Neuronal stem cell (in vitro differentiated cells): ENCODE results near the gene FBXO10.
A peak's percentile ranks its signal among the peaks of the same experiment; 100 is the strongest.

Experiments
- DNase-seq: peaks from one replicate; pipeline ENCODE4 v3.0.0-alpha.2; 2013; ENCODE audit warnings: low spot score
- H2AFZ ChIP-seq: one replicate; pipeline ENCODE4 v1.6.1; 2013; ENCODE audit warnings: mild to moderate bottlenecking, low read length, inconsistent platforms
- H2AK5ac ChIP-seq: 2 replicates; pipeline ENCODE4 v1.6.1; 2013; ENCODE audit warnings: low read depth, mild to moderate bottlenecking, inconsistent platforms, low read length, moderate library complexity, mixed read lengths
- H2BK120ac ChIP-seq: 2 replicates; pipeline ENCODE4 v1.6.1; 2013; ENCODE audit warnings: low read depth, mild to moderate bottlenecking, inconsistent platforms, low read length, moderate library complexity, mixed read lengths
- H2BK12ac ChIP-seq: one replicate; pipeline ENCODE4 v1.6.1; 2013; ENCODE audit warnings: low read length, inconsistent platforms
- H2BK15ac ChIP-seq: 2 replicates; pipeline ENCODE4 v1.6.1; 2013; ENCODE audit warnings: mild to moderate bottlenecking, low read length, inconsistent platforms, mixed read lengths
- H2BK5ac ChIP-seq: one replicate; pipeline ENCODE4 v1.6.1; 2013; ENCODE audit warnings: inconsistent platforms, mild to moderate bottlenecking, low read length, moderate library complexity
- H3K14ac ChIP-seq: one replicate; pipeline ENCODE4 v1.6.1; 2013; ENCODE audit warnings: low read length, inconsistent platforms
- H3K18ac ChIP-seq: 2 replicates; pipeline ENCODE4 v1.6.1; 2013; ENCODE audit warnings: low read length, inconsistent platforms
- H3K23ac ChIP-seq: 2 replicates; pipeline ENCODE4 v1.6.1; 2013; ENCODE audit warnings: low read depth, mild to moderate bottlenecking, mixed read lengths, low read length, inconsistent platforms; ENCODE audit not compliant: poor library complexity
- H3K27ac ChIP-seq: replicated peaks from 3 replicates; pipeline ENCODE4 v1.5.1; 2013; ENCODE audit warnings: low read length, inconsistent platforms
- H3K27me3 ChIP-seq, 3 experiments: 2 replicates each; pipeline ENCODE4 v1.6.1; 2013; ENCODE audit warnings: low read length in 3 of 3, mild to moderate bottlenecking in 2 of 3, inconsistent platforms in 1 of 3, low read depth in 1 of 3, mixed read lengths in 1 of 3, moderate library complexity in 1 of 3; ENCODE audit not compliant: control insufficient read depth in 3 of 3, insufficient read depth in 3 of 3
- H3K36me3 ChIP-seq, 2 donors: replicated peaks in 1 of 2; 2 replicates each; pipeline ENCODE4 v1.6.1; 2013; ENCODE audit warnings: low read length in 2 of 2; ENCODE audit not compliant: control insufficient read depth in 2 of 2, insufficient read depth in 2 of 2
- H3K4ac ChIP-seq: 2 replicates; pipeline ENCODE4 v1.6.1; 2013; ENCODE audit warnings: inconsistent platforms, mild to moderate bottlenecking, low read length, moderate library complexity
- H3K4me1 ChIP-seq, 2 donors: 1 replicate in 1 of 2; 2 replicates in 1 of 2; pipeline ENCODE4 v1.6.1; 2013; ENCODE audit warnings: low read length in 2 of 2, low read depth in 1 of 2; ENCODE audit not compliant: control insufficient read depth in 2 of 2, insufficient read depth in 1 of 2
- H3K4me2 ChIP-seq: one replicate; pipeline ENCODE4 v1.6.1; 2013; ENCODE audit warnings: mild to moderate bottlenecking, low read length, inconsistent platforms; ENCODE audit not compliant: insufficient read depth, poor library complexity, severe bottlenecking
- H3K4me3 ChIP-seq, 2 donors: 2 replicates each; pipeline ENCODE4 v1.5.1; 2013; ENCODE audit warnings: low read length in 2 of 2, mild to moderate bottlenecking in 2 of 2, inconsistent platforms in 1 of 2, moderate library complexity in 1 of 2
- H3K79me1 ChIP-seq: one replicate; pipeline ENCODE4 v1.6.1; 2013; ENCODE audit warnings: low read depth, mild to moderate bottlenecking, inconsistent platforms, low read length, moderate library complexity
- H3K9ac ChIP-seq: one replicate; pipeline ENCODE4 v1.6.1; 2013; ENCODE audit warnings: mild to moderate bottlenecking, low read depth, low read length, inconsistent platforms; ENCODE audit not compliant: poor library complexity
- H3K9me3 ChIP-seq, 2 donors: replicated peaks in 1 of 2; 2 replicates each; pipeline versions ENCODE3 to v1.6.1; 2013; ENCODE audit warnings: low read length in 2 of 2, mild to moderate bottlenecking in 2 of 2, inconsistent platforms in 1 of 2, low read depth in 1 of 2, mixed read lengths in 1 of 2, moderate library complexity in 1 of 2; ENCODE audit not compliant: control insufficient read depth in 2 of 2, insufficient read depth in 1 of 2
- H4K8ac ChIP-seq: one replicate; pipeline ENCODE4 v1.6.1; 2013; ENCODE audit warnings: low read depth, mild to moderate bottlenecking, inconsistent platforms, low read length, moderate library complexity
- H4K91ac ChIP-seq: one replicate; pipeline ENCODE4 v1.6.1; 2013; ENCODE audit warnings: low read length, low read depth, mild to moderate bottlenecking, inconsistent platforms; ENCODE audit not compliant: poor library complexity
- WGBS, 2 donors: extraction: QIAGEN DNeasy Blood & Tissue Kit; methylation state at CpG; one replicate each; pipeline ENCODE4 v1.1.7; 2013; ENCODE audit warnings: missing lambda C conversion rate in 2 of 2, mixed read lengths in 1 of 2; ENCODE audit not compliant: insufficient read length in 2 of 2, insufficient replicate concordance in 1 of 2; ENCODE audit errors: extremely low coverage in 2 of 2; 5-methylcytosine and 5-hydroxymethylcytosine counted together

Gene FBXO10

DNA sequence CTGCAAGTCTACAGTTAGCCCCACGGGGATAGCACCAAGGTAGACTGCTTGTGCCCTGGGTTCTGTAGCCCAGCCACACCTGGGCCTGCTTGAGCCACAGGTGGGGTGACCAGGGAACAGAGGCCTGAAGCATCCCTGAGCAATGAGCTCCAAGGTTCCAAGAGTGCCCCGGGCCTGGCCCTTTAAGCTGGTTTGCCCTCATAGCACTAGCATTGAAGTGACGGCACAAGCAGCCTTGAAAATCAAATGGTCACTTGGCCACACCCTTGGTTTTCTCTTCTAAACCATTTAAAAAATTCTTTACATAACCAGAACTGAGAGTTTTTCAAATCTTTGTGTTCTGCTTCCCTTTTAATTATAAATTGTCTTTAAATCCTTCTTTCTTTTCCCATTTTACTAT is 24.7 kb downstream of the FBXO10 start:
- Histone ChIP-seq H2BK5ac (no peak overlapping the region), H3K27ac (no peak overlapping the region), H3K18ac (peak overlapping the region; percentile 17), H2AFZ (no peak overlapping the region), H3K27me3 (no peaks in the 10 kb centered on the region), H3K4me3 (no peak overlapping the region), H3K4ac (no peak overlapping the region), H3K9ac (no peak overlapping the region), H2BK120ac (no peak overlapping the region), H2AK5ac (no peak overlapping the region), H2BK12ac (no peak overlapping the region), H3K4me2 (no peak overlapping the region), H3K36me3 (peaks cover 0 to 2% of the 10 kb centered on the region in 2 donors), H3K14ac (peak overlapping the region; percentile 56), H3K9me3 (no peaks in the 10 kb centered on the region), H3K4me1 (no peaks in the 10 kb centered on the region), H4K91ac (no peak overlapping the region), H3K23ac (no peak overlapping the region), H3K79me1 (peaks cover 3% of the 10 kb centered on the region), H4K8ac (no peak overlapping the region), H2BK15ac (no peak overlapping the region)
- no CpG with 5 or more reads among the region's 3 CpGs for WGBS, 2 donors
- no peak for DNase-seq

DNA sequence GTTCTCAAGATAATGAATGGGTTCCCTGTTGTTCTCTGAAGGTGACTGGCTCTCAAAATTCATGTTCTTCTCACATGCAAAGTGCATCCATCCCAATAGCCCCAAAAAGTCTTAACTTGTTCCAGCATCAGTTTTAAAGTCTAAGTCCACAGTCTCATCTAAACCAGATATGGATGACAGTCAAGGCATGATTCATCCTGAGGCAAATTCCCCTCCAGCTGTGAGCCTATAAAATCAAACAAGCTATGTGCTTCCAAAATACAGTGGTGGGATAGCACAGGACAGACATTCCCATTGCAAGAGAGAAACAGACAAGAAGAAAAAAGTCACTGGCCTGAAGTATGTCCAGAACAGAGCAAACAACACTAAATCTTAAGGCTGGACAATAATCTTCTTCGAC is 25.4 kb downstream of the FBXO10 start:
- no peak overlapping the region for H2BK120ac ChIP-seq
- no peak overlapping the region for H3K9ac ChIP-seq
- H3K4ac ChIP-seq, result no peak overlapping the region
- peaks cover 0 to 2% of the 10 kb centered on the region in 2 donors for H3K36me3 ChIP-seq
- no peak overlapping the region for H4K8ac ChIP-seq
- H3K79me1 ChIP-seq, result peaks cover 3% of the 10 kb centered on the region
- H2BK5ac ChIP-seq, result no peak overlapping the region
- H3K23ac ChIP-seq, result no peak overlapping the region
- no peak for DNase-seq
- no peak overlapping the region for H2BK15ac ChIP-seq
- no peak overlapping the region for H2AK5ac ChIP-seq
- WGBS, 2 donors, result no CpG with 5 or more reads among the region's 1 CpG
- H2AFZ ChIP-seq, result no peak overlapping the region
- no peaks in the 10 kb centered on the region for H3K9me3 ChIP-seq
- H3K4me1 ChIP-seq, result no peaks in the 10 kb centered on the region
- H3K27ac ChIP-seq, result no peak overlapping the region
- H3K14ac ChIP-seq, result no peak overlapping the region
- H3K18ac ChIP-seq, result no peak overlapping the region
- H2BK12ac ChIP-seq, result no peak overlapping the region
- no peaks in the 10 kb centered on the region for H3K27me3 ChIP-seq
- H4K91ac ChIP-seq, result no peak overlapping the region
- no peak overlapping the region for H3K4me2 ChIP-seq
- no peak overlapping the region for H3K4me3 ChIP-seq

DNA sequence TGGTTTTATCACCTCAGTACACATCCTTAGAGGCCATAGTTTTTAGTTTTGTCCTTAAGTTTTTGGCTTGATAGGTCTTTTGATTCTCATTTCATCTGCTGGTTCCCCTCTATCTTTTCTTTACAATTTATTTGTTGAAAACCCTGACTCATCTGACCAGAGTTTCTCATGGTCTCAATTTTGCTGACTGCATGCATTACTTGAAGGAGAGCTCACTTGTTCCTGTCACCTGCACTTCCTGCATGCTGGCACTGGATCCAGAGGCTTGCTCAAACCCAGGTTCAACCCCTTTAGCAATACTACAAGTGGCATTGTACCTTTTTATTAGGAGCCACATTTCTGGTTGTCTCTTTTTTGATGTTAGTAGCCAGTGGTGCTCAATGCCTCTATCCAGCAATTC is 26.7 kb downstream of the FBXO10 start:
- no peak overlapping the region for H3K18ac ChIP-seq
- peaks cover 0 to 2% of the 10 kb centered on the region in 2 donors for H3K36me3 ChIP-seq
- no peak overlapping the region for H3K4me3 ChIP-seq
- no peak overlapping the region for H3K14ac ChIP-seq
- no peak for DNase-seq
- peaks cover 3% of the 10 kb centered on the region for H3K79me1 ChIP-seq
- H4K91ac ChIP-seq, result no peak overlapping the region
- H3K4ac ChIP-seq, result no peak overlapping the region
- no peak overlapping the region for H2AFZ ChIP-seq
- H3K4me1 ChIP-seq, result no peaks in the 10 kb centered on the region
- H3K27ac ChIP-seq, result no peak overlapping the region
- H3K23ac ChIP-seq, result no peak overlapping the region
- H2BK120ac ChIP-seq, result no peak overlapping the region
- no peaks in the 10 kb centered on the region for H3K27me3 ChIP-seq
- H3K9me3 ChIP-seq, result no peaks in the 10 kb centered on the region
- H2AK5ac ChIP-seq, result no peak overlapping the region
- no peak overlapping the region for H3K9ac ChIP-seq
- no peak overlapping the region for H3K4me2 ChIP-seq
- H2BK12ac ChIP-seq, result no peak overlapping the region
- H2BK15ac ChIP-seq, result no peak overlapping the region
- H4K8ac ChIP-seq, result no peak overlapping the region
- no peak overlapping the region for H2BK5ac ChIP-seq

DNA sequence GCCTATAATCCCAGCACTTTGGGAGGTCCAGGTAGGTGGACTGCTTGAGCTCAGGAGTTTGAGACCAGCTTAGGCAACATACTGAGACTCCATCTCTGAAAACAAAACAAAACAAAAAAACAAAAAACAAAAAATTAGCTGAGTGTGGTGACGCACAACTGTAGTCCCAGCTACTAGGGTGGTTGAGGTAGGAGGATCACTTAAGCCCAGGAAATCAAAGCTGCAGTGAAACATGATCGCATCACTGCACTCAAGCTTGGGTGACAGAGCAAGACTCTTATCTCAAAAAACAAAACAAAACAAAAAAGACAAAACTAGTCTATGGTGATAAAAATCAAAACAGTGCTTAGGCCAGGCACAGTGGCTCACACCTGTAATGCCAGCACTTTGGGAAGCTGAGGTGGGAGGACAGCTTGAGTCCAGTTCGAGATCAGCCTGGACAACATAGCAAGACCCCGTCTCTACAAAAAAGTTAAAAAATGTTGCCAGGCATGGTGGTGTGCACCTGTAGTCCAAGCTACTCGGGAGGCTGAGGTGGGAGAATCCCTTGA is 28.8 kb downstream of the FBXO10 start:
- no peaks in the 10 kb centered on the region for H3K27me3 ChIP-seq
- no peak overlapping the region for H2AK5ac ChIP-seq
- H2AFZ ChIP-seq, result no peak overlapping the region
- H3K18ac ChIP-seq, result no peak overlapping the region
- H2BK120ac ChIP-seq, result no peak overlapping the region
- H3K9me3 ChIP-seq, result no peaks in the 10 kb centered on the region
- H2BK12ac ChIP-seq, result no peak overlapping the region
- H3K4me2 ChIP-seq, result no peak overlapping the region
- H3K79me1 ChIP-seq, result peaks cover 3% of the 10 kb centered on the region
- no peak overlapping the region for H4K8ac ChIP-seq
- no peak overlapping the region for H2BK15ac ChIP-seq
- no peak overlapping the region for H3K23ac ChIP-seq
- no CpG with 5 or more reads among the region's 5 CpGs for WGBS, 2 donors
- no peak overlapping the region for H3K9ac ChIP-seq
- no peak overlapping the region for H3K4ac ChIP-seq
- DNase-seq, result no peak
- H3K27ac ChIP-seq, result no peak overlapping the region
- H4K91ac ChIP-seq, result no peak overlapping the region
- no peak overlapping the region for H3K4me3 ChIP-seq
- no peaks in the 10 kb centered on the region for H3K36me3 ChIP-seq
- no peak overlapping the region for H3K14ac ChIP-seq
- no peaks in the 10 kb centered on the region for H3K4me1 ChIP-seq
- H2BK5ac ChIP-seq, result no peak overlapping the region
